HG02623 (cell line): ENCODE measurements around the gene HAPLN1.

Experiments used
- ATAC-seq: cut with Tn5 transposase; IDR thresholded peaks from one replicate; pipeline ENCODE4 v1.9.1; 2021; ENCODE audit warnings: moderate library complexity; ENCODE audit not compliant: unreplicated experiment

The HAPLN1 gene

DNA sequence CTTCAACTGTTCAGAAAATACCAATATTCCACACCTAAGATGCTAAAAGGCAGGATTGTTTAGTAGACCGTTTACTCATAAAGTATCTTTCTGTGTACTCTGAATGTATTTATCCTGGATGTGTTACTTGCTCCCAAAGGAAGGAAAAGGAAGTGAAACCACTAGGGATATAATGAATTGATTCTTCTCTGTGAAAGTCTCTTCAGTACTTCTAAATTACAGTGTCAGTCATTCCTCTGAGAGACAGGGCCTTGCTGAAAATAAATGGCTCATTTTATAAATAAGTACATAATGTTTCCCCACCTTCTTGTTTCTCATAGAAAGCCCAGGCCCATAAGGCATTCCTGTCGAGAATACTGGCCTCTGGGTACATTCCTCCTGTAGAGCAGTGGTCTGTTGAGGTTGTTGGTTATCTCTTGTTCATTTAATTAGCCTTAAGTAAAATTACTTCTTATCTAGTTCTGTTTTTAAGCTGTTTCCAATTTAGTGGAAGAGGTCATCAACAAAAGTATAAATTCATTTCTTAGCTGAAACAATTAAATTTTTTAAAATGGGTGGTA, 1.6 kb downstream of the HAPLN1 start:
- ATAC-seq: no peak

DNA sequence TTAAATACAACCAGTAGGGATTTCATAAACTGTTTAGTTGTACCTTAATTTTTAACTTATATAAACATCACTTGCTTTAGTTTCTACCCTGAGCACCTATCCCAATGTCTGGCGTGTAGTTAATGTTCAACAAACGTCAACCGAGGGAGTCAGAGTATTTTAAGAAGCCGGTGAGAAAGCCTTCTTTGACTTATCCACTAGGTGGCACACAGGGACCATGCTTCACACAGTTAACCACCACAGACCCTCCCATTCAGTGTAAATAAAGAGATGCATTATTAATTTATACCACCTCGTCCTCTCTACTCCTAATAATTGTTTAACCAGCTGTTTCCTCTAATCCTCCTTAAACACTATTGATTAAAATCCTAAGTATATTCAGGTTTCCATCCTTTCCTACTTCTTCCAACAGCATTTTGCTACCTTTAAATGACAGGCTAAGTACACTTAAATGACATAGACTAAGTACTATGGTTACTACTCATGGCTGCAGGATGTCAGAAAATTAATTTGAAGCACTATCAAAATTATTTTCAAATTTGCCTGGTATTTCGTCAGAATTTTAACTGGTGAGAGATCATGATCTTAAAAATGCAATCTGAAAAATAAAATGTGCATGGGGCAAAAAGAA, 2.3 kb downstream of the HAPLN1 start:
- peak; percentile 79 for ATAC-seq

DNA sequence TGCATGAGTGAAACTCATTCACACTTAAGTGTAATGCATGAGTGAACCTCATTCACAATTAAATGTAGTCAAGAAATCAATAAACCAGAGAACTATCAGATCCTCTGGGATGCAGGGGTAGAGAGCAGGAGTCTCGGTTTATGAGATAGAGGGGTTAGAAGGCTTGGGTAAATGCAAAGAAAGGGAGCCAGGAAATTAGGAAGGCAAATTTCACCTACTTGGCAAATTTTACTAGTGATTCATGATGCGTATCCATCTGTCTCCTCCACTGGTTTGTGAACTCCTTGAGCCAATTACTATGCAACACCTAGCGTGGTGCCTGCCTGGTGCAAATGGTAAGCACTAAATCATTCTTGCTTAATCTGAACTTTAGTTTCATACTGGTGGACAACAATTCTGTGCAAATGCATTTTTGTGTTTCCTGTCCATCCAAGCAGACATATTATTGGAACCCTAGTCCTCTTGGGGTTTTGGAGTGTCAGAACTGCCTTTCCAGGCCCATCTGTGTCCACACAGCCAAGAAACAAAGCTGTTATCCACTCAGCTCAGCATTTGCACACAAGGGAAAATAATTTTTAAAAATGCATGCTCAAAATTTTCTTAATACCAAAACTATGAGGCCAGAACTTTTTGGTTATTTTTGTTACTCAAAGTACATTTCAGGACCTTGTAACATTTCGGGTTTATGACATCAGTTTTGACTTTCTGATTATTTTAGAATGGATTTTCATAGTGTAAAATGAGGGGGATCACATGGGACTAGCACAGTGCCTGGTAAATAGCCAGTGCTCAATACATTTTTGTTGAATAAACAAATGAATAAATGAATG, 5.2 kb downstream of the HAPLN1 start:
- ATAC-seq: no peak

DNA sequence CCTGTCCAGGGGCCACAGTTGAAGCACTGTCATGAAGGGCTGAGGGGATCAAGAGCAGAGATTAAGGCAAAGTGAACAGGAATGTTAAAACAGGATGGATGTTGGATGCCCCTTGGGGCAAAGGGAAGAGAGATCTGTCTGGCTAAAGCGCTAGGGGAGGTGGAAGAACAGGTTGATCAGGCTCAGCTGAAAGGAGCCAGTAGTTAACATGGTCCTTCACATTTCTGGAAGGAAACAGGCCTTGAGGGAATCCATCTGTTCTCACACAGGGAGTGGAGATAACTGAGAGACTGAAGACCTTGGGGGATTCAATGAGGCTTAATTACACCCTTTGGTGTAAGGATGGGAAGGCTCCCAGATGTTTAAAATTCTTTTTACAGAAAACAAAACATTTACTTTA, 5.8 kb downstream of the HAPLN1 start:
- ATAC-seq: no peak

DNA sequence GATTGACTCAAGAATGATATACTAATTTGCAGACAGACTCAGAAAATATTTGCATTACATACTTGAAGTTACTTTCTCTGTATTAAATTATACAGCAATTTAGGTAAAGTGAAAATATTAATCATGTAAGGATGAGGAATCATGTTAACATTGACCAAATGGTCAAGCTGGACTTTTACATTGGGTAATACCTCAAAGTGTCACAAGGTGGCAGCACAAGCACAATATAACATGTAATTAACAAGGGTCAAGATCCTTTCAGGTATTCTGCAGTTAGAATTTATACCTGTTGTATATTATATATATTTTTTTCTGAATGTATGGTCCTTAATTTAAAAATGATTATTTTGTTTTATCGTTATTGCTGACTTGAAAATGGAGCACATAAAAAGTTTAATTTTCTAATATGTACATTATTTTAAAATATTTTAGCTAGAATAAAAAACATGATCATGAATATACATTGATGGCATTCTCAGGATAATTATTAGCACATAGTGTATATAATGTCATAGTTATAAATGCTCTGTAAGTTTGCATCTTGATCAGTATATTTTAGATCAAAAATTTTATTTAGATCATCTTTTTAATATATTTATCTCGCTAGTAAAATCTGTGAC, 8.6 kb downstream of the HAPLN1 start:
- ATAC-seq: peak; percentile 72

DNA sequence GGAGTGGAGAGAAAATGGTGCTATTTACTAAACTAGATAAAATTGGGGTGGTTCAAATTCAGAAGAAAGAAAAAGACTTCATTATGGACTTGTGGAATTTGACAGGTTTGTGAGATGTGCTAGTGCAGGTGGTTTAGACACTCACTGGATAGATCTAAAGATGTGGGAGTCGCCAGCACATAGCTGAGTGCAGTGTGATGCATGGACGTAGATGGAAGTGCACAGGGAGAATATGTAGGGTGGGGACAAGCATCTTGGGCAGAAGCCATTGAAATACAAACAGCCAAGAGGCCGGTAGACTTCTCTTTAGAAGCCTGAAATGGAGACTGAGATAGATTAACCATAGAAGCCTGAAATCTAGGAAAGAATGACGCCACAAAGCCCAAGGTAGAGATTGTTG, 10.7 kb downstream of the HAPLN1 start:
- no peak for ATAC-seq

DNA sequence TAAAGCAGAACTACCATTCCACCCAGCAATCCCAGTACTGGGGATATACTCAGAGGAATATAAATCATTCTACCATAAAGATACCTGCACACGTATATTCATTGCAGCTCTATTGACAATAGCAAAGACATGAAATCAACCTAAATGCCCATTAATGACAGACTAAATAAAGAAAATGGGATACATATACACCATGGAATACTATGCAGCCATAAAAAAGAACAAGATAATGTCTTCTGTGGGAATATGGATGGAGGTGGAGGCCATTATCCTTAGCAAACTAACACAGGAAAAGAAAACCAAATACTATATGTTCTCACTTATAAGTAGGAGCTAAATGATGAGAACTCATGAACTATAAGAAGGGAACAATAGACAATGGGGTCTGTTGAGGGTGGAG, 12.5 kb downstream of the HAPLN1 start:
- no peak for ATAC-seq

DNA sequence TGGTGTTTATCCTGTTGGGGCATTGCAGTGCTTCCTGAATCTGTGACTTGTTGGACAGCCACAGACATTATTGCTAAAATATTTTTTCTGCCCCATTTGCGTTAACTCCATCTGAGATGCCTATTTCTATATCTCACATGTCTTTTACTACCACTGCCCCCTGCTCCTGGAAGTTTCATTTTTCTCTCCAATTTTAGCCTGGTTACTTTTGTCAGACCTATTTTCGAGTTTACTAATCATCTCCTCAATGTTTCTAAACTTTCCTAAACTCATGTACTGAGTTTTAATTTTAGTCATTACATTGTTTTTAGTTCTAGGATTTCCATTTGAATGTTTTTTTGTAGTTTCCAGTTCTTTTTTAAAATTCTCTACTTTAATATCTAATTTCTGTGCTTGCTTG, 17.6 kb downstream of the HAPLN1 start:
- no peak for ATAC-seq

DNA sequence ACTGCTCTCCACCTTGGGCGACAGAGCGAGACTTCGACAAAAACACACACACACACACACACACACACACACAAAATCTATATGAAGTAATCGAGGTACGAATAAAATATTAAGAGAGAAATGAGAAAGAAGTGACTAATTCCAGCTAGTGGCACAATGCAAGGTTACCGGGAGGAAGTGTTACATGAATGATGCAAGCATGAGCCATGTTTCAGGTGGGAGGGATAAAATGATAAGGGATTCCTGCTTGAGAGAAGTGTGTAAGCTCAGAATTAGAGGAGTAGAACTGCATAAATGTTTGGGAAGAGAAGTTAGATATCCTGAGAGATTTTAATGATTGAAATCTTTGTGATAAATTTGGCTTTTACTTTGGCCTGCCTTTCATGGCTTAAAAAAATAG, 18.8 kb downstream of the HAPLN1 start:
- no peak for ATAC-seq

DNA sequence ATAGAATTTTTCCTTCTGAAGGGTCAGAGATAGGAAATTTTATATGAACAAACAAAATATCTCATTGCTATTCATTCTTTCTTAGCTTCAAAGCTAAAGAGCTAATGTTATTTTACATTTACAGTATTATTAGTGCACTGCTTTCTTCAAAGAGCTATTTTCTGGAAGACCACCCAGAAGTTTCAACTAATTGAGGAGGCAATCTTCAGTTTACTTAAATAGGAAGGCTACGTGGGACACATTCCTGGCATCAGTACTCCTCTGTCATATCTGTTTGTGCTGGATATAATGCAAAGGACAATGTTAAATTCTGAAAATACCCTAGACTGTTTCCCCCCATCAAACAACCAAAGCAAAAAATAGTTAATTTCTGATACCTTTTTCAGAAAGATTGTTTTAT, 30.8 kb downstream of the HAPLN1 start:
- no peak for ATAC-seq

DNA sequence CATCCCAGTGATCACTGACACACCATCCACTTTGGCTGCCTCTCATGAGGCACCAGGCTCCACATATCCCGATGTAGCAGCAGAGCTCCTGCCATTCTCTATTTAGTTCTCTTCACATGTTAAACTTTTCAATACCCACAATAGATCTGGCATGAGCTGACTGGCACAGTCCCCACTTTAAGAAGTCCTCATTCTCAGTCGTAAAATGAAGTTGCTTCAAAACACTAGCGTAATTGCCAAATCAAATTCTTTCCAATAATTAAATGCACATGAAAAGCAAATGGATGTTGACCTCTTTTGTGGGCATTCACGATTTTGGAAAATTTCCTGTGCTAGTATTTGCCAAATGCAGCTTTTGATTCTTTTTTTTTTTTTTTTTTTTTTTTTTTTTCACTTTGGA, 32.4 kb downstream of the HAPLN1 start:
- ATAC-seq: no peak

DNA sequence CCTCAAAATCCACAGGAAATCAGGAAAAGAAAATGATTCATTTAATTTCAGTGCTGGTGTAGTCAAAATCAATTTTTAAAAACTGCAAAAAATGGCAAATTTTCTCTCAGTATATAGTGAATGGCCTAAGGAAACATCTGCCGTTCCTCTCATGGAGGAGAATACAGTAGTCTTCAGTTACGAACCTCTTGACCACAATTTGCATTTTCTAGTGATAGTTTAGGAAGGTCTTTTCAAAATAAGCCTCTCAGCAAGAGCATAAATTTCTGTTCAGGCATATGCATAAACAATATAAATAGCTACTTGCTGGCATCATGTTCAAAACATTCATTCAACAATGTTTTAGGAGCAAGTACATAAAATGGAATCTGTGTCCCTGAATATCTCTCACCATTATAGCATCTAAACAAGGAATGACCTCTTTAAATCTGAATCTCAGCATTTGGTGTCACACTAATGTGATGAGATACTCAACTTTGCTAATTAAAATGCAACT, 33.5 kb downstream of the HAPLN1 start:
- no peak for ATAC-seq

DNA sequence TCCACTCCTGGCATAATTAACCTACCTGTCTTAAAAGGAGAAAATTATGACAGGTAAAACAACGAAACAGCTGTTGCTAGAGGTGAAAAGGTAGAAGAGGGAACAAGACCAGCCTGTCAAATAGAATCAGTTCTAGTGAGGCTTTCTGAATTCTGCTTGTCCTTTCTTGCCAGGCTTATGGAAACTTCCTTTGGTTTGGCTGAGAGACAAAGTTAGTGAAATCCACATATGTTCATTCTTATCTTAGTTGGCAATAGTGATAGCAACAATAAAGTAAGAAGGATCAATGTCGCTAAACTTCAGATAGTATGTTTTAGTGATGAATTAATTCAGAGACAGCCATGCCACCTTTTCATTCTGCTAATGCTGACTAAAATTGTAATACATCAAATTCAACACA, 34.4 kb downstream of the HAPLN1 start:
- no peak for ATAC-seq

DNA sequence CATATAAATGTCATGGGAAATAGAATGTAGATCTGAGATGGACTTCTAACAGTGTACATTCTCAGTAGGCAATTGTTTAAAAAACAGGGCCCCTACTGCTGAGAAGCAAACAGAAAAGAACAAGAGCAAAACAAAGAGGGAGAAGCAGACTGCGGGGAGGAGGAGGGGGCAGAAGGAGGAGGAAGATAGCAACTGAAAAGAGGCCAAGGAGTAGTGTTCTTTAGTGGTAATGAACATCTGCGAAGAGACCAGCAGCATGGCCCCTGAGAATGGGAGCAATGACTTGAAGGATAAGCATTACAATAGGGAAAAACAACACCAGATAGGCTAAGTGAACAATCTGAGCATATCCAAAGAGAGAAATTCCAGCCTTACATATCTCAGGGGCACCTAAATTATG, 36.8 kb downstream of the HAPLN1 start:
- ATAC-seq: no peak

DNA sequence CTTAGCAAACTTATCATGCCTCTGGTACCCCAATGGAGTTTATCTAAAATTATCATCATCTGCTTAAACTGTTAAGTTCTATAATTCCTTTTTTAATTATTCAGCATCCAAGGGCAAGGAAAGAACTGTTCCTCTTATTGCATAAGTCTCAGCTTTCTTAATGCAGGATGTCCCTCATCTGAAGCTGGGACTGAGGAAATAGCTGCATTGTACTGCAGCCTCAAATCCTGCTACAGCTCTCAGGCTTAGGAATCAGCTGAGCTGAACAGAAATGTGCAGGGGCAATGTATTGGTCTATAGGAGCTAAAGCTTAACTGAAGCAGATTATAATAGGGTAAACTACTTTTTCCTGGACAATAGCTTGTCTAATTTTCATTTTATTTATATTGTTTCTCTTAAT, 48.0 kb downstream of the HAPLN1 start:
- no peak for ATAC-seq

DNA sequence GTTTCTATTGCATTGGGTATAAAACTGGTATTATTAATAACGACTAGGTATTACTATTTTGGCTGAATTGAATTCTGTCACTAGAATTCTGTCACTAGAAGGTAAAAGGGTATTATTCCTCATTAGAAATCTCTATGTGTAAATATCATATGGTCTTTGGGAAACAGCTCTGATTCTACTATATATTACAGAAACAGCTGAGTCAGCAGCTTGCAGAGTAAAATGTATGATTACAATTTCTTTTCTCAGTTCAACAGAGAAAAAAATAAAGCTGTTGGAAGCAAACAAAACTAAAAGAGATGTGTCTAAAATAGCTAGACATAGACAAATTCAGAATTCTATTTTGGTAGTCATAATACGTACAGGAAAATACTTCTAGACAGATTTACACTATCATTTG, 48.5 kb downstream of the HAPLN1 start:
- no peak for ATAC-seq

DNA sequence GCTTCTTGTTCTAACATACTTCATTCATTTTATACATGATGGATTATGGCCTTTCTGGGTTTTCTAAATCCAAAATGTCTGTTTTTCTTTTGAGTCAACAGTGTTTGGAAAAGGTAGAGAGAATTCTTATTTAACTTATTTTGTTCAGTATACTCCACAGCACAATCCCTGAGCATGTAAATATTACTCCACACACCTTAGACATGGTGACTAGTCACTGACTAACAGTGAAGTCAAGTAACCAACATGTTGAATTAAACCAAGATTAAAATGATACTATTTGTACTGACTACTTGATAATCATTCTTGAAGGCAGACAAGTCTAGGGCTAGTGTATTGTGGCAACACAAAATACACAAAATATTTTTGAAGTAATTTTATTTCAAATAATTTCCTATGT, 55.0 kb downstream of the HAPLN1 start:
- no peak for ATAC-seq

DNA sequence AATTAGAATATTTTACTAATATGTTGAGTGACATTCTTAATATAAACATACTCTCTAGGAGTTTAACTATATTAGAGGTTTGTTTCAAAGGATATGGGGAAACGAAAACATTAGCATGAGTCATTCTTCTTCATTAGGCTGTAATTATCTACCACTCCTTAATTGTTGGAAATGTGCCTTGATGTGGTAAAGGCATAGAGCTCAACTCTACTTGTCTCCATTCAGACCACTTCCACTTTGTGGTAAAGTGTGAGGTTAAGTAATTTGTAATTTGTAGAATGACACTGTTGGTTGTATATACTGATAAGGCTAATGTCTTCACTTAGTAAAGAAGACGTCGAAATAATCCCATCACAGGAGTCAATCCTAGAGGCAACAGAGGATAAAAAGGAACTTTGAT, 58.1 kb downstream of the HAPLN1 start:
- ATAC-seq: no peak

DNA sequence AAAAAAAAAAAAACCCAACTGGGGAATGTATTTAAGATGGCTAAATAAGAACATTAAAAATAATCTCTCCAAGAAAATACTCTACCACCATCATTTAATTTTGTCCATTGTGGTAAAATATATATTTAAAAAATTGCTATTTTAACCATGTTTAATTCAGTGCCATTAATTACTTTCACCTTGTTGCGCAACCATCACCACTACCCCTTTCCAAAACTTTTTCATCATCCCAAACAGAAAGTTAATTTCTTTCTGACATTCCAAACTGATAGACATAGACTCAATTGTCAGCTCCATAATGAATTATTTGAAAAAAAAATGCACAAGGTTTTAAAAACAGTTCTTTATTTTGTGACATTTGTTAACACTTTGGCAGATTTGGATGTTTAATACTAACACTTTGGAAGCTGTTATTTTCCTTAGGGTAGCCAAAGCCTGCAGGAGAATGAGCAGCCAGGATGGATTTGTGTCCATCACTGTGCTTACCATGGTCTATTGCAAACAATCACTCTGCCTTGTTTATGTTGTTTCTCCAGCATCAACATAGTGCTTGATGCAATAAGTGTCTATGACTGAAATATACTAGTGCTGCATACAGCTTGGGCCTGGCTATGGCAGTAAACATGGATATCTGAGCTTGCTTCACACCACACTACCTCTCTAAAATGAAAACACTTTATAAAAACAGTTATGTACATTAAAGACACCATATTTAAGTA, 62.7 kb downstream of the HAPLN1 start:
- ATAC-seq: no peak

DNA sequence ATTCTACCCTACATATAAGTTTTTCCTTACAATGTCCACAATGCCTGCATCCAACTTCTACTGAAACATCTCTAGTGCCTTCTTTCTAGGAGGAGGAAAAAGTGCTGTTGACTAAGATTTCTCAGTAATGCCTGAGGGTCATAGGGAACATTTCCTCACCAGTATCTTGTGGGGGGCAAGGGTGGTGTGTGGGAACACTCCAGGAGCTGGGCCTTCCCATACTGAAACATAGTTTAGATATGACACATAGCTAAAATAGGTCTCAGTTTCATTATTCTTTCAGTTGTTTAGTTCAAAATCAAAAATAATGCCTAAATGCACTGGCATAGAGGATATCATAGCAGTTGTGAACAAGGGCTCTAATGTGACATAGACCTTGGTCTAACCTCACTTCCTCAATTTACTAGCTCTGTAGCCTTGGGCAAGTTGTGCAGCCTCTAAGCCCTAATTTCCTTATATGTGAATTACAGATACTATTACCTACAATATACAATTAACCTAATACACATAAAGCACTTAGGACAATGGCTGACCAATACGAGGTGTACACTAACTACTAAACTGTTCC, 66.1 kb downstream of the HAPLN1 start:
- no peak for ATAC-seq

DNA sequence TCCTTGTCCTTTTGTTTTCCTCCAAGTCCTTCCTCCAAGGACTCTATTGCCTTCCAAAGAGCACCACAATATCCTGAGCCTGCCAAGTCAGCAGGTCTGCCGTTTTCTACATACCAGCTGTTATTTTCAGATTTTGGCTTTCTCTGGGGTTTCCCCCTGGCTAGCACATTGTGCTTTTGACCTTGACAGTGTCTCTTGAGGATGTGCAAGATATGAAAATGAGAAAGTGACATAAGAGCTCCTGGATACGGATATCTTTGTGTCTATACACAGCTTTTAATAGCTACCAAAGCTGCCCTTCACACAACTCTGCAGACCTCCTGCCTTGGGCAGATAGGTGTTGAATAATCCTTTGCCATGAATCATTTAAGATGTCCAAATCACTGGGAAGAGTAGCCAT, 67.0 kb downstream of the HAPLN1 start:
- peak; percentile 62 for ATAC-seq
